Natural killer cell (primary cell): Measurements from ENCODE around the gene PRSS53. TPM values are rescaled to one million over a fixed set of nuclear protein-coding genes. Genes with fewer than 3 reads are reported as not detected.

Source experiments
- ATAC-seq, 3 donors: fragments of 150-1000 bp in 2 of 3; fragments of 200-7000 bp in 1 of 3; cut with Tn5 transposase; 1 replicate in 1 of 3; 2 replicates in 2 of 3; pipeline ENCODE4 v1.10.0; 2021; ENCODE audit warnings: mild to moderate bottlenecking in 2 of 3, moderate library complexity in 2 of 3
- DNase-seq, 2 donors: peaks; one replicate each; pipeline versions ENCODE4 v3.0.0 to v3.0.0-alpha.2; 2013 to 2021; ENCODE audit warnings: mixed read lengths in 1 of 2
- H3K27ac ChIP-seq: one replicate; pipeline ENCODE4 v1.5.1; 2013; ENCODE audit warnings: mild to moderate bottlenecking, low read length
- H3K27me3 ChIP-seq: one replicate; pipeline ENCODE4 v1.6.1; 2013; ENCODE audit warnings: low read length; ENCODE audit not compliant: control insufficient read depth, insufficient read depth
- H3K36me3 ChIP-seq: one replicate; pipeline ENCODE4 v1.6.1; 2013; ENCODE audit warnings: low read length; ENCODE audit not compliant: control insufficient read depth, insufficient read depth
- H3K4me1 ChIP-seq: one replicate; pipeline ENCODE4 v1.6.1; 2013; ENCODE audit warnings: low read length; ENCODE audit not compliant: control insufficient read depth, insufficient read depth
- H3K4me3 ChIP-seq: one replicate; pipeline ENCODE4 v1.5.1; 2013; ENCODE audit warnings: low read length
- H3K9me3 ChIP-seq: one replicate; pipeline ENCODE4 v1.6.1; 2013; ENCODE audit warnings: low read length; ENCODE audit not compliant: control insufficient read depth, insufficient read depth
- H3K27ac Mint-ChIP-seq, 2 donors: one replicate each; pipeline ENCODE4 v1.8.0; 2022; ENCODE audit warnings: mild to moderate bottlenecking in 2 of 2, mixed read lengths in 2 of 2, moderate library complexity in 1 of 2
- H3K27me3 Mint-ChIP-seq, 2 donors: one replicate each; pipeline ENCODE4 v1.8.0; 2022; ENCODE audit warnings: low read depth in 2 of 2, mixed read lengths in 2 of 2
- H3K36me3 Mint-ChIP-seq: one replicate; pipeline ENCODE4 v1.8.0; 2022; ENCODE audit warnings: mixed read lengths
- H3K4me1 Mint-ChIP-seq, 2 donors: one replicate each; pipeline ENCODE4 v1.8.0; 2022; ENCODE audit warnings: mixed read lengths in 2 of 2
- H3K4me3 Mint-ChIP-seq: one replicate; pipeline ENCODE4 v1.8.0; 2022; ENCODE audit warnings: mild to moderate bottlenecking, moderate library complexity, mixed read lengths
- H3K9me3 Mint-ChIP-seq, 2 donors: one replicate each; pipeline ENCODE4 v1.8.0; 2022; ENCODE audit warnings: mixed read lengths in 2 of 2
- WGBS: methylation state at CpG from one replicate; pipeline ENCODE4 v1.1.7; 2013; ENCODE audit warnings: missing lambda C conversion rate; ENCODE audit not compliant: insufficient coverage; 5-methylcytosine and 5-hydroxymethylcytosine counted together
- intact Hi-C: fragments of 100-400 bp; cut with micrococcal nuclease; formaldehyde crosslinking; loops from one replicate; pipeline ENCODE4 v1.14.2; 2022
- total RNA-seq, 4 donors: library from RNA; stranded (reverse); fragments of 120-200 nt in 1 of 4; gene quantifications; one replicate each; pipeline versions ENCODE4 v1.2.3 to v1.2.4, GENCODE V29; 2013 to 2022
- TF ChIP-seq, protein P1 (sequence below): fragments of 200-600 bp; IDR thresholded peaks from one replicate; pipeline ENCODE4 v1.8.0; 2022; ENCODE audit warnings: antibody characterized with exemption

The PRSS53 gene
- total RNA-seq, 3 donors from 2014 or later (not counting 1 experiment from before 2014, with no cell fraction given), result 4.3 to 7.4 (median 5.1) TPM

GRCh38 chr16:31076319-31076718, 12.4 kb downstream of the PRSS53 start:
- H3K27ac ChIP-seq, result no peak overlapping the region
- Mint-ChIP-seq H3K4me3 (peak overlapping the region; percentile 28), H3K4me1 (peaks cover 51 to 67% of the 10 kb centered on the region in 2 donors), H3K36me3 (peaks cover 7% of the 10 kb centered on the region), H3K27ac (peak overlapping the region; percentile 95 to 97), H3K9me3 (no peaks in the 10 kb centered on the region), H3K27me3 (no peaks in the 10 kb centered on the region)
- intact Hi-C loops, result no loop called here
- WGBS, result 87% methylated on average over 16 of the region's 16 CpGs
- DNase-seq (no peak), ATAC-seq (no peak)
- peaks cover 52% of the 10 kb centered on the region for H3K36me3 ChIP-seq
- no peak overlapping the region for H3K4me3 ChIP-seq
- no peaks in the 10 kb centered on the region for H3K9me3 ChIP-seq
- H3K27me3 ChIP-seq, result no peaks in the 10 kb centered on the region
- H3K4me1 ChIP-seq, result peaks cover 49% of the 10 kb centered on the region
- TF ChIP-seq, protein P1, sequence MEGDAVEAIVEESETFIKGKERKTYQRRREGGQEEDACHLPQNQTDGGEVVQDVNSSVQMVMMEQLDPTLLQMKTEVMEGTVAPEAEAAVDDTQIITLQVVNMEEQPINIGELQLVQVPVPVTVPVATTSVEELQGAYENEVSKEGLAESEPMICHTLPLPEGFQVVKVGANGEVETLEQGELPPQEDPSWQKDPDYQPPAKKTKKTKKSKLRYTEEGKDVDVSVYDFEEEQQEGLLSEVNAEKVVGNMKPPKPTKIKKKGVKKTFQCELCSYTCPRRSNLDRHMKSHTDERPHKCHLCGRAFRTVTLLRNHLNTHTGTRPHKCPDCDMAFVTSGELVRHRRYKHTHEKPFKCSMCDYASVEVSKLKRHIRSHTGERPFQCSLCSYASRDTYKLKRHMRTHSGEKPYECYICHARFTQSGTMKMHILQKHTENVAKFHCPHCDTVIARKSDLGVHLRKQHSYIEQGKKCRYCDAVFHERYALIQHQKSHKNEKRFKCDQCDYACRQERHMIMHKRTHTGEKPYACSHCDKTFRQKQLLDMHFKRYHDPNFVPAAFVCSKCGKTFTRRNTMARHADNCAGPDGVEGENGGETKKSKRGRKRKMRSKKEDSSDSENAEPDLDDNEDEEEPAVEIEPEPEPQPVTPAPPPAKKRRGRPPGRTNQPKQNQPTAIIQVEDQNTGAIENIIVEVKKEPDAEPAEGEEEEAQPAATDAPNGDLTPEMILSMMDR, result no peak

DNA sequence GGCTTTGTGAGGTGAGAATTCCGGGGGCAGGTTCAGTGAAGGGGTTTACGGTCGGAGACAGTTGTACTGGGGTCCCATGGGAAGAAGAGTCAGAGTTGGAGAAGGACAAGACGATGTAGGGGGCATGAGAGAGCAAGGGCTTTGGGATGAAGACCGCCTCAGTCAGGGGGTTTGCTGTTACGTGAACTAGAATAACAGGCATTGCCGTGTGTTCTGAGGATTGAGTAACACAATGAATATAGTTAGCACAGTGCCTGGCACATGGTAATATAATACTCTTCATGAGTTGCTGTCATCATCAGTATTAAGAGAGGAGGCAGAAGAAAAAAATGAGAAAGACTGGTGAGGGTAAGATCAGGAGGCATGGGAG, 13.9 kb downstream of the PRSS53 start:
- no peak for ATAC-seq
- peaks cover 46 to 54% of the 10 kb centered on the region in 2 donors for H3K4me1 Mint-ChIP-seq
- TF ChIP-seq, protein P1, result no peak
- intact Hi-C loops, result loop anchor here (1.0 kb wide), 2 partner anchors 21 to 43 kb away; partner anchors contain the start of gene KAT8
- Histone ChIP-seq H3K27ac (peak overlapping the region; percentile 89), H3K4me3 (peak overlapping the region; percentile 92), H3K9me3 (no peaks in the 10 kb centered on the region), H3K36me3 (peaks cover 37% of the 10 kb centered on the region), H3K27me3 (no peaks in the 10 kb centered on the region), H3K4me1 (peaks cover 35% of the 10 kb centered on the region)
- no peaks in the 10 kb centered on the region for H3K9me3 Mint-ChIP-seq
- WGBS, result under 1% methylated on average over 7 of the region's 7 CpGs
- no peak for DNase-seq
- H3K4me3 Mint-ChIP-seq, result peak overlapping the region; percentile 97
- H3K36me3 Mint-ChIP-seq, result peaks cover 7% of the 10 kb centered on the region
- H3K27me3 Mint-ChIP-seq, result no peaks in the 10 kb centered on the region
- H3K27ac Mint-ChIP-seq, result peak overlapping the region; percentile 95 to 97

DNA sequence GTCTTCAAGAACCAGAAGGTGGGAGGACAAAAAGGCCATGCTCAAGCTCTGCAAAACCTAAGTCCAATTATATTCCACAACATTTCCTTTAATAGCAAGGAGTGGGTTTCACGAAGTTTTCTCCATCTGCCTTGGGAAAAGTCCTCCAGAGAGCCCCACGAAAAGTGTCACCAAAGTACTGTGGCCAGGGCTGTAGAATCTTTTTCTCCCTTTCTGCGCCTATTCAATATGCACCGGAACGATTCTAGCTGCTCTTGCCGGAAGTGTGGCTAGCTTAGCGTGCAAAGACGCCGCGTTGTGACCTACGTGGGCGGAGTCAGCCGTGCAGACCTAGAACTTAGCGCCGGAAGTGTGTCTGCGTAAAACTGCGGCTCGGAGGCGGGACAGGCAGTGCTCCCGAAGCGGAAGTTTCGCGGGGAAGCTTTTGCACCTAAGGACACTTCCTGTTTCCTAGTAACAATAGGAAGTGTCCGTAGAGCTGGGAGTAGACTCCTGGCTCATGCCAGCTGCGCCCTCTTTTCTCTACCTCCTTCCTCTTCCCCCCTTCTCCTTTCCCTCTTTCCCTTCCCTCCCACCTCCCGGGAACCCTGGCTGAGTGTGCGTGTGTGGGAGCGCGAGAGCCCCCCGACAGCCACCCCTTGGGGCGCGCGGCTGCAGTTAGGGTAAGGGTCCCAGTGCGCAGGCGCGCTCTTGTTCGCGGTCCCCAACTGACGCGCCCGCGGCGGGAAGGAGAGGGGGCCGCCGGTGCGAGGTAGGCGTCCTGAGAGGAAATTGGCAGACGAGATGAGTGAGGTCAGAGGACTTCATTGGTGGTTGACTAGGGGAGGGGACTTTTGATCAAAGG, 14.6 kb downstream of the PRSS53 start, which contains the start of the genes ZNF646 and ZNF668:
Gene ZNF646, plus strand, starts transcription at position 453 of the 844 bp plus-strand sequence. CDS start 1,903 bp downstream, outside the sequence.
Gene ZNF668, minus strand, starts transcription at position 271 of the 844 bp plus-strand sequence. CDS start 9,781 bp downstream, outside the sequence.
- no peaks in the 10 kb centered on the region for H3K27me3 ChIP-seq
- H3K4me3 ChIP-seq, result peak within 1 kb of the TSS; percentile 92
- H3K27me3 Mint-ChIP-seq, result no peaks in the 10 kb centered on the region
- H3K9me3 ChIP-seq, result no peaks in the 10 kb centered on the region
- WGBS, result under 1% methylated on average over 48 of the region's 48 CpGs
- DNase-seq, result peak; percentile 93 to 100
- peak within 1 kb of the TSS; percentile 89 for H3K27ac ChIP-seq
- TF ChIP-seq, protein P1, result no peak
- peak within 1 kb of the TSS; percentile 95 to 97 for H3K27ac Mint-ChIP-seq
- ATAC-seq, result peak; percentile 85 to 93 (median 85)
- H3K4me1 ChIP-seq, result peaks cover 29% of the 10 kb centered on the region
- H3K9me3 Mint-ChIP-seq, result no peaks in the 10 kb centered on the region
- peaks cover 45 to 51% of the 10 kb centered on the region in 2 donors for H3K4me1 Mint-ChIP-seq
- H3K4me3 Mint-ChIP-seq, result peak within 1 kb of the TSS; percentile 97
- H3K36me3 ChIP-seq, result peaks cover 31% of the 10 kb centered on the region
- H3K36me3 Mint-ChIP-seq, result peaks cover 7% of the 10 kb centered on the region
- intact Hi-C loops, result loop anchor here (1.0 kb wide), 3 partner anchors 21 to 43 kb away; partner anchors contain the start of genes KAT8 and STX4
